NCI-H1417 treated with DMSO at 0.1 percent for 48 hours (cell line): ENCODE results near the gene ABCA3.

Experiments used
- DNase-seq: peaks from one replicate; lab custom pipeline; 2025; lab: John Stamatoyannopoulos, UW

Gene ABCA3

DNA sequence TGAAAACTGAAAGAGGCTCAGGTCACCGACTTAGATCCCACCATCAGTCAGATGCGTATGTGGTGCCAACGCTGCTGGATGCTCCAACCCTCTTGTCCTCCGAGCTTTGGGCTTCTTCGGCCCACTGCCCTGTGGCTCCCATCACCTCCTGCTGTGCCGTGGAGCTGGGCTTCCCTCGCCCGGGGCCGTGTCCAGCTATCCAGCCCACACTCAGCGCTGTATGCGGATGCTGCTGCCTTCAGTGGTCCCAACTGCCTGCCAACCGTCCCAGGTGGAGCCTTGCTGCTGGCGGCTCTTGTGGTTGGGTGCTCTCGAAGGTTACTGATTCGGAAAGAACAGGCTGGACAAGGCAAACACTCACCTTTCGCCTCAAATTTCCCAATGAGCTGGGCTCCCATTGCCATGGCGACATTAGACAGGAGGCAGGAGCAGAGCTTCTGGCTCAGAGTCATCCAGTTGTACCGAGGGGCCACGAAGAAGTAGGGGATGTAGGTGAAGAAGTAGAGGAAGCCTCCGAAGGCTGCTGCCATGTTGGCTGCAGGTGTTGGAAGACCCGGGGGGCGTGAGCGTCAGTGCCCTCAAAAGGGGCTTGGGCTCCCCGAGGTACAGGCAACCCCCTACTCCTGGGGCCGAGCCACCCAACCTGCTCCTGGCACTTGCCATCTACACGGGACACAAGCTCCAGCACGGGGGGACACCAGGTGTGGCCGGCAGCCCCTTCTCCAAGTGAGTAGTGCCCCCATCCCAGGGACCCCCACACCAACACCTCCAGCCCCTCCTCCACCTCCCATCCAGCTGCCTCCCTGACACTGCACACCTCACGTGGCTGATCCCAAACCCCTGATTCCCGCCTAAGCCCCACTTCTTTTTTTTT is 32.2 kb downstream of the ABCA3 start:
- DNase-seq: no peak

DNA sequence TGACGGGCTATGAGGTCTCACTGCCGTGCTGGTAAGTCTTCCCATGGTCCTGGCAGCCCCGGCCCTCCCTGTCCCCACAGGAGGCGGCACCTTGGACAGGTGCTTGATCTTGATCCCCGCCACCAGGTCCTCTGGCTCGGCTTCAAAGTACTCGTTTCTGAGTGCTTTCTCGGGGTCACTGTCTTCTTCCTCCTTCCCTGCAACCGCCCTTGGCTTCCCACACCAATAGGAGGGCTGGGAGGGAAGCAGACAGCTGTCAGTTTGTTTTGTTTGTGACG is 40.7 kb downstream of the ABCA3 start:
- DNase-seq: no peak

DNA sequence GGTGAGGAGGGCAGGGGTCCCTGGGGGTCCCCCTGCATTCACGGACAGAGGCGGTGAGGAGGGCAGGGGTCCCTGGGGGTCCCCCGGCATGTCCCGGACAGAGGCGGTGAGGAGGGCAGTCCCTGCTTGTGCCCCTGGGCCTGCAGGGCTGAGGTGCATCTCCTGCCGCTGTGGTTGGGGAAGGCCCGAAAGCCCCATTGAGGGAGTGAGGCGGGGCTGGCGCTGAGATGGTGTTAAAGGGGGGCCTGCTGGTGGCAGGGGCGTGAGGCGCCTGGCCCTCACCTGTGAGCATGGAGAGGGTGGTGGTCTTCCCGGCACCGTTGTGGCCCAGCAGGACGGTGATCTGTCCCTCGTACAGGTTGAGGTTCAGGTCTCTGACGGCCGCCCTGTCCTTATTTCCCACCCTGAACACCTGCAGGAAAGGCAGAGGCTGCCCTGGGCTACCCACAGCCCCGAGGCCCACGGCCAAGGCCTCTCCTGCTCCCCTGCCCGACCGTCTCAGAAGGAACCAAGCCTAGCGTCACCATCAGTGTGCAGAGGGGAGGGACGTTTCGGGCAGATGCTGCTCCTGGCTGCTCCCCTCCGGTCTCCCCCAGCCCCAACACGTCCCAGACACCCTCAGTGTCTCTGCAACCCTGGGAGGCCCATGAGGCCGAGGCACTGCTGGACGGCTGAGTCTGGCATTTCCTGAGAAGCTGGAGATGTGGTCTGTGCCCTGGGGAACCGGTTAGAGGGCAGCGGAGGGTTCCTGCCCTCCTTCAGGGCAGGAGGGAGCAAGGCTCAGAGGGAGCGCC is 41.2 kb downstream of the ABCA3 start:
- DNase-seq: no peak

DNA sequence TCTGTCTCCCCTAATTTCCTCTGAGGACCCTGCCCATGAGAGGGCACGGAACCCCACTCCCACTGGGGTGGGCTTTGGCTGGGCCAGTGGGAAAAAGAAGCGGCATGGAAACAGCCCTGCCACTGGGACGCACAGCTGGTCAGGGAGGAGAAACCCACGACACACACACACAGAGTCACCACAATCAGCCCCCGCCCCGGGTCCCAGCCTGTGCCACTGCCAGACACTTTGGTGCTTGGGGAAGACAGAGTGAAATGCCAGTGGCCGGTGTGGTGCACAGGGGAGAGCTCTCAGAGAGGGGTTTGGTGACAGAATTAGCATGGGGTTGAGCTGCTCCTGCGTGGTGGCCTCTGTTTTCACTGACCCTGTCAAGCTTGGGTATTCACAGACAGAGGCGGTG is 41.9 kb downstream of the ABCA3 start:
- DNase-seq: no peak

DNA sequence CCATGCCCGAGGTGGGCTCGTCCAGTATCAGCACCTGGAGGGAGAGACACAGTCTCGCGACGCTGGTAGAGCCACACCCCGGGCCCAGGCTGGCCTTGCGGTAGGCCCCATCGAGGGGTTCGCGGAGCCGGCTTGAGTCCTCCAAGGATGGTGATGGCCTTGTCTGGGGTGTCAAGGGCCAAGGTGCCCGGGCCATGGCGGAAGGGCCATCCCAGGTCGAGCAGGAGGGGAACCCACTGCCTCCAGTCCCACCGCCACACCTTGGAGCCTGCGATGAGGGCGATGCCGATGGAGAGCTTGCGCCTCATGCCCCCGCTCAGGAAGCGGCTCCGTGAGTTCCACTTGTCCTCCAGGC is 43.0 kb downstream of the ABCA3 start:
- no peak for DNase-seq

DNA sequence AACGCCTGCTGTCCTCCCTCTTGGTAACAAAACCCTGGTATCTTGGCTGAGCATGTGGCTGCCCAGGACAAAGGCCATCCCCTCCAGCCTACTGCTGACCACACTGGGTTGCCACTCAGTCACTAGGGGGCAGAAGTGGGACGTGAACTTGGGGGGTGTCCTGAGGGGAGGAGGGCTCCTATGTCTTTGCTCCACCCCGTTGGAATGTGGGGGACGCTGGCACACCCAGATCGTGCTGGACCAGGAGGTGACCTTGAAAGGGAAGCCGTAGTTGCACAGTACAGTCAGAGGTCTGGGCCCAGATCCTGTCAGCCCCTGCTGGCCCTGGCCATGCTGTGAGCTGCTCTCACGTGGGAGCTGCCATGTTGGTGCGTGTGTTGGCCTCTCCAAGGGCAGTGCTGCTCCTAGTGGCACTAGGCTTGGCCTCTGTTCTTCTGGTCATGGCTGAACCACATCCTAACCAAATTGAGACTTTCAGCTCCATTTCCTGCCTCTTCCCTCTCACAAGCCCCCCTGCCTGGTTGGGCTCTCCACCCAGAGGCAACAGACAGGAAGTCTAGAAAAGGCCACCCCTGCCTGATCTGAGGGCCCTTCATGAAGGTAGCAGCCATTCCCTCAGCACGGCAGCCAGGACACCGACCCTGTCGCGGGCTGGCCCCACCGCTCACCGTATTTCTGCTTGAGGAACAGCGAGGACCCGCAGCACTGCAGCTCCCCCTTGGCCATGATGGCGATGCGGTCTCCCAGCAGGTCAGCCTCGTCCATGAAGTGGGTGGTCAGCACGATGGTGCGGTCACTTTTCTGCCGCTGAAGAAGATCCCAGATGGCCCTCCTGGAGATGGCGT is 43.6 kb downstream of the ABCA3 start:
- DNase-seq: no peak

DNA sequence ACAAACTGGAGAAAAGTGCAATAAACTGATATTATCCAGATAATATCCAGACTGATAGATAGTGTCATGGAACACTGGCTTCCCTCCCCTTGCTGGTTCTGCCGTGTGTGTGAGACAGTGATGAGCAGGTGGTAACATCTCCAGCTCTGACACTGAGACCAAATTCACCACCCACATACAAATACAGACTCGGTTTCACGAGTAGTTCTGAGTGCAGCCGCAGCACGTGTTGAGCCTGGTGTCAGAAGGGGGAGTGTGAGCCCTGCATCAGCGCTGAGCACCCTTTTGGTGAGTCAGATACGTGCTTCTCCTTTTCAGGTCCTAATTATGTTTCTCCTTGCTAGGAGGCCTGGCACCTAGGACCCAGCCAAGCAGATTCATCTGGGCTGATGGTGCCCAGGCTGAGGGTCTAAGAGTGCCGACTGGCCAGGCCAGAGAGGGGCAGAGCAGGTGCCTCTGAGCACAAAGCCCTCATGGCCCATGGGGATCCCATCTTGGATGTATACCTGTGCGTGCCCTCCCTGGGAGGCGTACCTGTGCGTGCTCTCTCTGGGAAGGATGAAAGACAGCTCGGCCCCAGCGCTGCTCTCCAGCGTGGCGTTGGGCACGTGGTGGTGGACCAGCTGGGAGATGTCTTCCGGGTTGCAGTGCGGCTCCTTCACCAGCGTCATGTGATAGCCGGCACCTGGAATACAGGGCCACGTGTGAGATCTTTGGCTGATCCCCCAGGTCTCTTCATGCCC is 45.3 kb downstream of the ABCA3 start:
- no peak for DNase-seq

DNA sequence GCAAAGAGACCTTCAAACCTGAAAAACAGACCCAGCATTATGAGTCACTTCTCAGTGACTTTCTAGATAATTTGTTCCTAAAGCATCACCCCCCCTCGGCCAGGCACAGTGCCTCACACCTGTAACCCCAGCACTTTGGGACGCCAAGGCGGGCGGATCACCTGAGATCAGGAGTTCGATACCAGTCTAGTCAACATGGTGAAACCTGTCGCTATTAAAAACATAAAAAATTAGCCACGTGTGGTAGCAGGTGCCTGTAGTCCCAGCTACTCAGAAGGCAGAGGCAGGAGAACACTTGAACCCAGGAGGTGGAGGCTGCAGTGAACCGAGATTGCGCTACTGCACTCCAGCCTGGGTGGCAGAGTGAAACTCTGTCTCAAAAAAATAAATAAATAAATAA is 48.3 kb downstream of the ABCA3 start:
- no peak for DNase-seq

DNA sequence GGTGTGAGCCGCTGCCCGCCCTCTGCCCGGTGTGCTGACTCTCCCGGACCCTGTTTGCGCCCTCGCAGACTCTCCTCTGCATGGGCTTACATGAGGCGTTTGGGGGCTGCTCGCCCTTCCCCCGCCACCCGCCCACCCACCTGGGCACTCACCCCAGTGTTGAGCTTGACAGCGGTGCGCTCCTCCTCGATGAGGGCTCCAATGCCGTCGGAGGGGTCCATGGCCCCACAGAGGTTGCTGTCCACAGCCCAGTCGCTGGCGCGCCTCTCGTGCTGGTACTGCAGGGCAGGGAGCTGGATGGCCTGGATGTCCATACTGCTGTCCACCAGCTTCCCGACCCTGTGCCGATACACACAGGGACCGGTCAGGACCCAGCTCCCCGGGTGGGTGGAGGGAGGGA is 51.2 kb downstream of the ABCA3 start:
- no peak for DNase-seq

DNA sequence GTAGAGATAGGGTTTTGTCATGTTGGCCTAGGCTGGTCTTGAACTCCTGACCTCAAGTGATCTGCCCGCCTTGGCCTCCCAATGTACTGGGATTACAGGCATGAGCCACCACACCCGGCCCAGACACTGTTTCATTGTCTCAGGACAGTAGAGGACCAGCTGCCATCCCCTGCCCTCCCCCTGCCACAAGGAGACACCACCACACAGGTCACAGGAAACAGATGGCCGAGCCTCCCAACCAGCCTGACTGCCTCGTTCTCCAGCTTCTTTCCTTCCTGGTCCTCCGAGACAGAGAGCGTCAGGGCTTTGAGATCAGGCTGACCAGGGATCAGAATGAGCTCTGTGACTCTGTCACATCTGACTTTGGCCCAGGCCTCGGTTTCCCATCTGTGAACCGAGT is 51.8 kb downstream of the ABCA3 start:
- no peak for DNase-seq

DNA sequence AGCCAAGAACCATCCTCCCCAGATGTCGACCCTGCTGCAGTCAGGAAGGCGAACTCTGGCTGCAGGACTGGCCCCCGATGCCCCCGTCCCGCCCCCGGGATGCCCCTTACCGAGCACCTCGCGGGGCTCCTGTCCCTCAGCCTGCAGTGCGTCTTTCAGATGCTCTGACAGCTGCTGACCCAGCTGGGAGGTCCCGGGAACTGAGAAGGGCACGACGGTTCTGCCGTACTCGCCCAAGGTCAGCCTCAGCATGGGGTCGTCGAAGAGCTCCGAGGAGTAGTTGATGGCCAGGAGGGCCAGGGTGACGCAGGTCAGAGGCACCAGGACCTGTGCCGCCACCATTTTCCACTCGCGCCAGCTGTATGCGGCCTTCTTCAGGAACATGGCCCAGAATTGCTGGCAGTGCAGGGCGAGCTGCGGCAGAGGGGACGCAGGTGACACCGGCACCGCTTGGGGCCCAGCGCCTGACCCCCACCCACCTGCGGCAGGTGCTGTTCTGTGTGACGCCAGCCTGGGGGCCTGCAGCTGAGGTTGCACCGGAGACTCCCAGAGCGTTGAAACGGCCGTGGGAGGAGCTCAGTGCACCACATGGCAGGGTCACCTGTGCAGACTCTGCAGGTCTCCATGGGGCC is 52.5 kb downstream of the ABCA3 start:
- DNase-seq: no peak

DNA sequence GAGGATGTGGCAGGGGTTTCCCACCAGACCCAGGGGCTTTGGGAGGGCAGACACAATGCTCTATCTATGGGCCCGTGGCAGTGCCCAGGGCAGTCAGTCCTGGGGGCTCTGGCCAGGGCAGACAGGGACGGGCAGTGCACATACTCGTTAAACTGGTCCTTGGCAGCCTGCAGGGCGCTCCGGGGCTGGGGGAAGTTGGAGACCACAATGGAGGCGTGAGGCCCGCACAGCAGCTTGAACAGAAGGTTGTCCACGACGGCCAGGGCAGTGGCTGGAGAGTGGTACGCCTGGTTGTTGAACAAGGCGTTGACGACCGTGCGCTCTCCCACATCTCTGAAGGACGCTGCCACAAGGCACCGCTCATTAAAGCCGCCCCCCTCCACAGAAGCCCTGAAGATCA is 54.0 kb downstream of the ABCA3 start:
- DNase-seq: no peak

DNA sequence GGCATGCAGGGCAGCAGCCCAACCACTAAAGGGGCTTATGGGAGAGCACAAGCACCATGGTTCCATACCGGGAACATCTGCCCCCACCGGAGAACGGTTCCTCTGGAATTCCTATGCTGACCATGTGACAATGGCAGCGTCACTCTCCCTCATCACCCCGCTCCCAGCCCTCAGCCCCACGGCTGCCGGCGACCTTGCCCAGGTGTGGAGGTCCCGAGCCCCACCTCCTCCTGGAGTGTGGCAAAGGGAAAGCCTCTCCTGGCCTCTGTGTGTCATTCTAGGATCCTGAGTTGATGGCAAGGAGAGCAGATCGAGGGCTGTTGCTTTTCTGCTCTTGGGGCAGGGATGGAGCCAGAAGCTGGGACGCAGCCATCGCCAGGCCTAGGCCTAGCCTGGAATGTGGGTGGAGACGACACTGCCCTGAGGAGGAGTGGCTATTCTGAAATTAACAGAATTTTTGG is 54.8 kb downstream of the ABCA3 start:
- no peak for DNase-seq

DNA sequence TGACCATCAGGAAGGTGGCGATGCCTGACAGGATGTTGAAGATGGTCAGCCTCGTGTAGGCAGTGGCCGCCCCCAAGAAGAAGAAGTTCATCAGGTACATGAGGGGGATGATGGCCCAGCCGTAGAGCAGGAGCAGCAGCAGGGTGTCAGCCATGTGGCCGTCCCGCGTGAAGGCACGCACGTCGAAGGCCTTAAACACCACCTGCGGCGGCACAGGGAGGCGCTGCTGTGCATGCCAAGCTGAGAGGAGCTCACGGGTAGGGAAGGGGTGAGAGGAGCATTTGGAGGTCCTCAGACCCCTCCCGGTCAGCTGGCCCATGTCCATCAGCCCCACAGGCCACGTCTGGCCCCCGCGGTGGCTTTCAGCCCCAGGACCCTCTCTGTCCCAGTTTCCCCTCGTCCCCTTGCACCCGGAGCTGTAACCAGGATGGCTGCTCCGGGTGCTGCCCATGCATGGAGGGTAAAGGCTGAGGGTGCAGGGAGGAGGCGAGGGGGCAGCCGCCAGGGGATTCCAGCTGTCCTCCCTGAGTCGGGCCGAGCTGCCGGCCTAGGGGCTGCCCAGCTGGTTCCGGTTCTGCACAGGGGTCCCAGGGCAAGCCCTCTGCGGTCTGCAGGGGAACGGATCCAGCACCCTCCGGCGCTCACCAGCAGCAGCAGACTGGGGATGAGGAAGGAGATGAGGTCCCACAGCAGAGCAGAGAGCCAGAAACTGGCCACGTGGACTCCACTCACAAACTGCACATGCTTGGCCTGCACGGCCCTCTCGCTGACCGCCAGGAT is 55.5 kb downstream of the ABCA3 start:
- no peak for DNase-seq

DNA sequence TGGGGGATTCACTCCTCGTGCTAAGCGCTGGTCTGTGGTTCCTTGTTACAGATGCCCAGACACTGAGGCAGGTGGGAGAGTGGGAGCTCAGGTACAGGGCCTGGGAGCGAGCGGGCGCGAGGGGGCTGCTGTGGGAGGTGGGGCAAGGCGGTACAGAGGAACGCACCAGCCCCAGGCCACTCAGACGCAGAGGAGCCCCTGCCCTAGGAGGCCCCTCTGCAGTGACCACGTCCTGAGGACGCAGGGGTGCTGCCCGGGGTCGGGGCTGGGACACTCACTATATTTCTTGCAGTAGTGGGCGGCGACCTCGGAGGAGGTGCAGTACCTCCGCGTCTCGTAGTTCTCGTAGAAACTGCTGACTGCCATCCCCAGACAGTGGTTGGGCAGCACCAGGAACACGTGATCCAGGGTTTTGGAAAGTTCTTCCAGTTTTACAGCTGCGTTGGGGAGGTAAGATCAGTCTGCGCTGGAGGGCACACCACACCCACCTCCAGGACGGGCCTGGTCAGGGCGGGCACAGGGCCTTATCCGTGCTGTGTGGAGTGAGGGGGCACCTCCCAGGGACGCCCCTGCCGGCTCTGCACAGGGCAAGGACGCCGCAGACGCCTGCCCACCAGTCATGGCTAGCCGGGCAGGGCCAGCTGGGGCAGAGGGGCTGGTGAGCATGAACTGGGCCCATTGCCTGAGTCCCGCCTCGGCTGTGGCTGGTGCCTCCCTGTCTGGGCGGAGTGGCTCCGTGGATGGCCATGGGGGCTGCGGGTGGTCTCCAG is 56.3 kb downstream of the ABCA3 start:
- no peak for DNase-seq

DNA sequence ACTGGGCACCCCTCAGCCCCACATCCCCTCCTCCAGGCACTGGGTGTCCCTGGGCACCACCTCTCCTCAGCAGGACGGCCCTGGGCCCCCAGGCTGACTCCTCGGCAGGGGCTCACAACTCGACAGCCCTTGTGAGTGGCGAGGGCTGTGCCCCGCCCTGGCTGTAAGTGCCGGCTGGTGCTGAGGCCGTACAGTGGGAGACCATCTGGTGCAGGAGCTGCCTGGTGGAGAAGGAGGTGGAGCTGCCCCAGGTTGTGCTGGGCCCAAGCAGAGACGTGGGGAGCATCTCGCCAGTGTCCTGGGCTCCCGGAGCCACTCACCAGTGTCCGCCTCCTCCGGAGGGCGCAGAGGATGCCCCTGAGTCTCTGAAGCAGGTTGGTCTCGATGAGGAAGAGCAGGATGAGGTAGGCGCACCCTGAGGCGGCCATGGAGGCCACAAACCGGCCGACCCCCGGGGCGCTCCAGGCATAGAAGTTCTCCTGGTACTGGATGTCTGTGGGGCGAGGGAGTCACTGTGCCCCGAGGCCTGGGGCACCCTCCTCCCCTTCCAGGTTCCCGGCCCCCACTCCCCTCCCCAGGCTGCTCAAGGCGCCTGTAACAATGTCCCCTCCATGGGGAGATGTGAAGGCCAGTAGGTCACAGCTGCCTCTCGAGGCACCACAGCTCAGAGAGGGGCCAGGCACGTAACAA is 57.5 kb downstream of the ABCA3 start:
- no peak for DNase-seq

DNA sequence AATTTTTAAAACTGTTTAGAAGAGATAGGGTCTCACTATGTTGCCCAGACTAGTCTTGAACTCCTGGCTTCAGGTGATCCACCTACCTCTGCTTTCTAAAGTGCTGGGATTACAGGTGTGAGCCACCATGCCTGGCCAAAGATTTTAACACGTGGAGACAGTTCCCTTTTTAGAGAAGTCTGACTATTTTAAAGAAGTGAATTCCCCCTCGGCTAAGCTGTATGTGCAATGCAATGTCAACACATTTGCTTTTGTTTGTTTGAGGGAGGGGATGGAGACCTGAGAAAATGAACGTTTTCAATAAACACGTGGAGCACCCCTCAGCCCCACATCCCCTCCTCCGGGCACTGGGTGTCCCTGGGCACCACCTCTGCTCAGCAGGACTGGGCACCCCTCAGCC is 58.3 kb downstream of the ABCA3 start:
- no peak for DNase-seq

DNA sequence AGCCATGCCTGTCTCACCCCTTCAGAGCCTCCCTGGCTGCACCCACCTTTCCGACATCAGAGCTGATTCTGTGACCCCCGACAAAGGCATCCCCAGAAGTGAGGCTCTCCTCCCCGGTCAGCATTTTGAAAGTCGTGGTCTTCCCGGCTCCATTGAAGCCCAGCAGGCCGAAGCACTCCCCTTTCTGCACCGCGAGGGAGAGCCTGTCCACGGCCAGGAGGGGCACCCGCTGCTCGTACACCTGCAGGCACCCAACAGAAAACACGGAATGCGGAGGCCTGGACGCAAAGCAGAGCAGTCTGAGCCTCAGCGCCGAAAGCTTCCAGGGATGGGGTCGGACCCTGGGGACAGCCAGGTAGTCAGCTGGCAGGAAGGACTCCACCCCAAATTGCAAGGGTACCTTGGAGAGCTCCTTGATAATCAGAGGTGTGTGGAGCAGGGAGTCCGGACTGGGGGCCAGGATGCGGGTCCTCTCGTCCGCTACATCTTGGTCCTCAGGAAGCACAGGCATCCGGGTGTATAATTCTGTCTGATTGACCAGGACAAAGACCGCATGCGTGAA is 59.5 kb downstream of the ABCA3 start:
- DNase-seq: no peak

DNA sequence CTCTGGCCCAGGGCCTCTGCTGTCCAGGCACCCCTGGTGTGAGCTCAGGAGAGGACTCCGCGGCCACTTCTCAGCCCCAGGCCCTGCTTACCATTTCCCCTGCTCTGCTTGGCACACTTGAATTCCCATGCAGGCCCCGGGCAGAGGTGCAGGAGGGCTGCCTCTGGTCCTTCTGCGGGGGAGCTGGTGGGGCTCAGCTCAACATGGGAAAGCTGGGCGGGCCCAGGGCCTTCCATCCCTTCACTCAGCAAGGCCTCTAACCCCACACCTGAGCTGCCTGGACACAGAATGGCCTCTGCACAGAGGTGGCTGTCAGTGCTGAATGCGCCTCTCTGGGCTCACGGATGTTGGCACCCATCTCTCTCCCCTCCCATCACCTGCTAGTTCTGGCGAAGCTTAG is 60.1 kb downstream of the ABCA3 start:
- no peak for DNase-seq
